Erythroblast (primary cell): ENCODE measurements around the gene PRICKLE2.

Source experiments
- GATA1 ChIP-seq: IDR thresholded peaks from 2 replicates; pipeline ENCODE4 v1.6.1; 2011; ENCODE audit warnings: low read depth, mild to moderate bottlenecking, control low read depth, low read length, moderate library complexity
- POLR2A ChIP-seq: IDR thresholded peaks from 2 replicates; pipeline ENCODE4 v1.6.1; 2011; ENCODE audit warnings: mild to moderate bottlenecking, low read length

GRCh38 chr3:64240959-64241358 is 15.7 kb upstream of the PRICKLE2 start:
- TF ChIP-seq POLR2A (no peak), GATA1 (no peak)
